ENCODE measurements around the gene UPK1A. TPM values are rescaled to one million over a fixed set of nuclear protein-coding genes. Genes with fewer than 3 reads are reported as not detected.
"Not testable (repeated sequence)": the region's sequence is repeated elsewhere in the genome, so short reads cannot be mapped to it uniquely, and the experiment has no call there.

Gene UPK1A
- total RNA-seq, 1 donor from 2014 or later, result not detected

- H3K27me3 Mint-ChIP-seq (ENCODE audit: unreplicated experiment), result peaks cover 1% of the 10 kb centered on the region
- H3K9me3 Mint-ChIP-seq (ENCODE audit: unreplicated experiment), result no peaks in the 10 kb centered on the region
- no peaks in the 10 kb centered on the region for H3K36me3 Mint-ChIP-seq (ENCODE audit: low read depth, unreplicated experiment)
- H3K4me1 Mint-ChIP-seq (ENCODE audit: unreplicated experiment), result no peaks in the 10 kb centered on the region
- H3K27ac Mint-ChIP-seq (ENCODE audit: unreplicated experiment), result no peak overlapping the region
- no peak overlapping the region for H3K4me3 Mint-ChIP-seq (ENCODE audit: unreplicated experiment)
- no peak for TF ChIP-seq CTCF (IDR thresholded peaks at IDR 0.05; ENCODE audit: unreplicated experiment)
- DNase-seq (ENCODE audit: low spot score), result no peak
Observed at GRCh38 chr19:35689836-35690235, 23.5 kb downstream of the UPK1A start.

- H3K4me3 Mint-ChIP-seq (ENCODE audit: unreplicated experiment); H3K4me1 Mint-ChIP-seq (ENCODE audit: unreplicated experiment); H3K27me3 Mint-ChIP-seq (ENCODE audit: unreplicated experiment); H3K9me3 Mint-ChIP-seq (ENCODE audit: unreplicated experiment); H3K36me3 Mint-ChIP-seq (ENCODE audit: low read depth, unreplicated experiment); DNase-seq (ENCODE audit: low spot score); H3K27ac Mint-ChIP-seq (ENCODE audit: unreplicated experiment): not testable (repeated sequence)
Observed at GRCh38 chr19:35691106-35691505, 24.8 kb downstream of the UPK1A start.

GRCh38 chr19:35692010-35692409 is 25.7 kb downstream of the UPK1A start:
- Mint-ChIP-seq H3K9me3 (ENCODE audit: unreplicated experiment) (no peaks in the 10 kb centered on the region), H3K4me3 (ENCODE audit: unreplicated experiment) (no peak overlapping the region), H3K27me3 (ENCODE audit: unreplicated experiment) (peaks cover 2% of the 10 kb centered on the region), H3K4me1 (ENCODE audit: unreplicated experiment) (no peaks in the 10 kb centered on the region), H3K36me3 (ENCODE audit: low read depth, unreplicated experiment) (no peaks in the 10 kb centered on the region), H3K27ac (ENCODE audit: unreplicated experiment) (no peak overlapping the region)
- TF ChIP-seq CTCF (IDR thresholded peaks at IDR 0.05; ENCODE audit: unreplicated experiment), result no peak
- no peak for DNase-seq (ENCODE audit: low spot score)

- Mint-ChIP-seq H3K4me1 (ENCODE audit: unreplicated experiment) (no peaks in the 10 kb centered on the region), H3K36me3 (ENCODE audit: low read depth, unreplicated experiment) (no peaks in the 10 kb centered on the region), H3K9me3 (ENCODE audit: unreplicated experiment) (no peaks in the 10 kb centered on the region), H3K27me3 (ENCODE audit: unreplicated experiment) (peaks cover 2% of the 10 kb centered on the region), H3K27ac (ENCODE audit: unreplicated experiment) (no peak overlapping the region), H3K4me3 (ENCODE audit: unreplicated experiment) (no peak overlapping the region)
- no peak for DNase-seq (ENCODE audit: low spot score)
- no peak for TF ChIP-seq CTCF (IDR thresholded peaks at IDR 0.05; ENCODE audit: unreplicated experiment)
Observed at GRCh38 chr19:35693422-35693821, 27.1 kb downstream of the UPK1A start.

GRCh38 chr19:35693835-35694599 is 27.7 kb downstream of the UPK1A start:
- Mint-ChIP-seq H3K9me3 (ENCODE audit: unreplicated experiment) (no peaks in the 10 kb centered on the region), H3K4me1 (ENCODE audit: unreplicated experiment) (no peaks in the 10 kb centered on the region), H3K36me3 (ENCODE audit: low read depth, unreplicated experiment) (no peaks in the 10 kb centered on the region), H3K27ac (ENCODE audit: unreplicated experiment) (no peak overlapping the region), H3K27me3 (ENCODE audit: unreplicated experiment) (peaks cover 1% of the 10 kb centered on the region), H3K4me3 (ENCODE audit: unreplicated experiment) (no peak overlapping the region)
- TF ChIP-seq CTCF (IDR thresholded peaks at IDR 0.05; ENCODE audit: unreplicated experiment), result peak; percentile 77
- peak; percentile 86 for DNase-seq (ENCODE audit: low spot score)

Measured in endothelial cell (in vitro differentiated cells).